DND-41 (cell line): ENCODE measurements around the gene COA1.
"Not testable (repeated sequence)": the region's sequence is repeated elsewhere in the genome, so short reads cannot be mapped to it uniquely, and the experiment has no call there.

Experiments
- ATAC-seq: fragments of 200-7000 bp; cut with Tn5 transposase; 3 replicates; pipeline ENCODE4 v1.9.1; 2021; ENCODE audit warnings: low read depth; ENCODE audit not compliant: insufficient read depth
- DNase-seq: peaks from one replicate; pipeline ENCODE4 v3.0.0-alpha.2; 2020
- H2AFZ ChIP-seq: 2 replicates; pipeline ENCODE4 v1.6.0; 2012; ENCODE audit warnings: low read depth, low read length
- H3K27ac ChIP-seq: 2 replicates; pipeline ENCODE4 v1.5.1; 2012; ENCODE audit warnings: low read length, inconsistent platforms
- H3K27me3 ChIP-seq: fragments of 200-600 bp; sonication (generic); 2 replicates; pipeline ENCODE4 v1.6.0; 2012; ENCODE audit warnings: low read length, mild to moderate bottlenecking, inconsistent platforms; ENCODE audit not compliant: insufficient read depth, poor library complexity
- H3K36me3 ChIP-seq: 2 replicates; pipeline ENCODE4 v1.5.1; 2012; ENCODE audit warnings: low read length, inconsistent platforms; ENCODE audit not compliant: insufficient read depth
- H3K4me1 ChIP-seq: 2 replicates; pipeline ENCODE4 v1.5.1; 2012; ENCODE audit warnings: mild to moderate bottlenecking, low read length; ENCODE audit not compliant: insufficient read depth
- H3K4me2 ChIP-seq: 2 replicates; pipeline ENCODE4 v1.6.0; 2012; ENCODE audit warnings: mild to moderate bottlenecking, moderate library complexity, low read length, inconsistent platforms; ENCODE audit not compliant: insufficient read depth
- H3K4me3 ChIP-seq, 2 experiments: fragments of 200-600 bp in 1 of 2; shearing (Covaris generic) in 1 of 2; 2 replicates each; pipeline ENCODE4 v1.5.1; 2012 to 2016; ENCODE audit warnings: inconsistent platforms in 2 of 2, low read length in 2 of 2, mild to moderate bottlenecking in 2 of 2, low read depth in 1 of 2, moderate library complexity in 1 of 2
- H3K79me2 ChIP-seq: 2 replicates; pipeline ENCODE4 v1.6.0; 2012; ENCODE audit warnings: low read length, inconsistent platforms; ENCODE audit not compliant: insufficient read depth
- H3K9ac ChIP-seq: 2 replicates; pipeline ENCODE4 v1.6.0; 2012; ENCODE audit warnings: low read depth, mild to moderate bottlenecking, inconsistent platforms, low read length, moderate library complexity
- H3K9me3 ChIP-seq: 2 replicates; pipeline ENCODE4 v1.5.1; 2012; ENCODE audit warnings: low read length, moderate library complexity, mild to moderate bottlenecking, inconsistent platforms; ENCODE audit not compliant: insufficient read depth, severe bottlenecking
- H4K20me1 ChIP-seq: 2 replicates; pipeline ENCODE4 v1.6.0; 2012; ENCODE audit warnings: low read length; ENCODE audit not compliant: insufficient read depth
- EZH2 ChIP-seq: IDR thresholded peaks from 3 replicates; pipeline ENCODE4 v1.6.1; 2012; ENCODE audit warnings: borderline replicate concordance, low read depth, mild to moderate bottlenecking, moderate library complexity, low read length, inconsistent platforms; ENCODE audit not compliant: severe bottlenecking
- TF ChIP-seq, protein P1 (sequence below): IDR thresholded peaks from 2 replicates; pipeline ENCODE4 v1.5.1; 2012; ENCODE audit warnings: borderline replicate concordance, low read length, moderate library complexity, mild to moderate bottlenecking; ENCODE audit not compliant: poor library complexity, severe bottlenecking; ENCODE audit errors: extremely low read depth

The COA1 gene

DNA sequence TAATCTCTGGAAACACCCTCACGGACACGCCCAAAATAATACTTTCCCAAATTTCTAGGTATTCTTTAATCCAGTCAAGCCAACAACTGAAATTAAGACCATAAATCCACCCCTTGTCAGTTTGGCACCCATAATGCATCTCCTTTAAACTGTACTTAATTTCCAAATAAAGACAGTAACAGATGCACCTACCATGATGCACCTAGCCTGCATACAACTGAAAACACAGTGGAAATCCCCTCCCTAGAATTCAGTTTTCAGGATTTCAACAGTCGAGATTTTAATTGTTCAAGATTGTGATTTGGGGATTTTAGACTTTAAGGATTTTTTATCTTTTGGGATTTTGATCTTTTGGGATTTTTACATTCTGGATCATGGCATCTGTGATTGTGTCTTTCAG lies 129.3 kb downstream of the COA1 start:
- TF ChIP-seq, protein P1, sequence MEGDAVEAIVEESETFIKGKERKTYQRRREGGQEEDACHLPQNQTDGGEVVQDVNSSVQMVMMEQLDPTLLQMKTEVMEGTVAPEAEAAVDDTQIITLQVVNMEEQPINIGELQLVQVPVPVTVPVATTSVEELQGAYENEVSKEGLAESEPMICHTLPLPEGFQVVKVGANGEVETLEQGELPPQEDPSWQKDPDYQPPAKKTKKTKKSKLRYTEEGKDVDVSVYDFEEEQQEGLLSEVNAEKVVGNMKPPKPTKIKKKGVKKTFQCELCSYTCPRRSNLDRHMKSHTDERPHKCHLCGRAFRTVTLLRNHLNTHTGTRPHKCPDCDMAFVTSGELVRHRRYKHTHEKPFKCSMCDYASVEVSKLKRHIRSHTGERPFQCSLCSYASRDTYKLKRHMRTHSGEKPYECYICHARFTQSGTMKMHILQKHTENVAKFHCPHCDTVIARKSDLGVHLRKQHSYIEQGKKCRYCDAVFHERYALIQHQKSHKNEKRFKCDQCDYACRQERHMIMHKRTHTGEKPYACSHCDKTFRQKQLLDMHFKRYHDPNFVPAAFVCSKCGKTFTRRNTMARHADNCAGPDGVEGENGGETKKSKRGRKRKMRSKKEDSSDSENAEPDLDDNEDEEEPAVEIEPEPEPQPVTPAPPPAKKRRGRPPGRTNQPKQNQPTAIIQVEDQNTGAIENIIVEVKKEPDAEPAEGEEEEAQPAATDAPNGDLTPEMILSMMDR = no peak
- TF ChIP-seq EZH2 = no peak
- Histone ChIP-seq H4K20me1 (peaks cover 63% of the 10 kb centered on the region), H3K4me1 (no peaks in the 10 kb centered on the region), H3K36me3 (peaks cover 96% of the 10 kb centered on the region), H3K9me3 (no peaks in the 10 kb centered on the region), H3K27me3 (no peaks in the 10 kb centered on the region), H3K9ac (no peak overlapping the region), H3K4me3 (no peak overlapping the region), H3K27ac (no peak overlapping the region), H3K4me2 (no peak overlapping the region), H2AFZ (no peak overlapping the region), H3K79me2 (peaks cover 100% of the 10 kb centered on the region)
- ATAC-seq (no peak), DNase-seq (no peak)

DNA sequence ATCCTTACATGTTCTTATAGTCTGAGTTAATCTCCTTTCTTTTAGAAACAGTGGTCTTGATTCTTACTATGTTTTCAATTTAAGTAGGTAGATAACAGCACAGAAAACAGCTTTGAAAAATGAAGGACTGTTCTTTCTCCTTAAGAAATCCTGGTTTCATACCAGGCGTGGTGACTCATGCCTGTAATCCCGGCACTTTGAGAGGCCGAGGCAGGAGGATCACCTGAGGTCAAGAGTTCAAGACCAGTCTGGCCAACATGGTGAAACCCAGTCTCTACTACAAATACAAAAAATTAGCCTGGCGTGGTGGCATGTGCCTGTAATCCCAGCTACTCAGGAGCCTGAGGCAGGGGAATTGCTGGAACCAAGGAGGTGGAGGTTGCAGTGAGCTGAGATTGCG lies 132.9 kb downstream of the COA1 start:
- Histone ChIP-seq H3K36me3 (peaks cover 73% of the 10 kb centered on the region), H3K4me1 (peaks cover 30% of the 10 kb centered on the region), H4K20me1 (peaks cover 63% of the 10 kb centered on the region), H3K79me2 (peaks cover 100% of the 10 kb centered on the region)
- H3K27ac ChIP-seq, H2AFZ ChIP-seq, H3K9ac ChIP-seq, H3K9me3 ChIP-seq, DNase-seq, H3K4me3 ChIP-seq, H3K27me3 ChIP-seq, H3K4me2 ChIP-seq, ATAC-seq: not testable (repeated sequence)

DNA sequence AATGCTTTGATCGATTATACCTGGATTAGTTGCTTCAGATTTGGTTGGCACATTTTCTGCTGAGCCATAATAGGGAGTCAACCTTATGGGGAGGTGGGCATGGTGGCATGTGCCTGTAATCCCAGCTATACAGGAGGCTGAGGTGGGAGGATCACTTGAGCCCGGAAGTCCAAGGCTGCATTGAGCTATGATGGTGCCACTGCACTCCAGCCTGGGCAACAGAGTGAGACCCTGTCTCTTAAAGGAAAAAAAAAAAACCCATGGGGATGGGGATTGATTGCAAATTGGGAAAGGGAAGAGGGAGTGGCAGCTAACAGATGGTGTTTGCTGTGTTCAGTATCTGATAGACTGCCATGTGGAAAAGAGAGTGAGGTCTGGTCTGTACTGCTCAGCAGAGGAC lies 135.3 kb downstream of the COA1 start:
- H2AFZ ChIP-seq = no peak overlapping the region
- peaks cover 52% of the 10 kb centered on the region for H3K4me1 ChIP-seq
- H4K20me1 ChIP-seq = peaks cover 75% of the 10 kb centered on the region
- H3K9me3 ChIP-seq = no peaks in the 10 kb centered on the region
- DNase-seq (no peak), ATAC-seq (no peak)
- H3K4me2 ChIP-seq = peak overlapping the region; percentile 1; the same call in 1 of the 2 replicates
- peaks cover 100% of the 10 kb centered on the region for H3K79me2 ChIP-seq
- peak overlapping the region; percentile 2; the same call in 1 of the 2 replicates for H3K27ac ChIP-seq
- H3K36me3 ChIP-seq = peaks cover 61% of the 10 kb centered on the region
- TF ChIP-seq, protein P1 = no peak
- TF ChIP-seq EZH2 = no peak
- H3K4me3 ChIP-seq = no peak overlapping the region
- no peak overlapping the region for H3K9ac ChIP-seq
- H3K27me3 ChIP-seq = no peaks in the 10 kb centered on the region

DNA sequence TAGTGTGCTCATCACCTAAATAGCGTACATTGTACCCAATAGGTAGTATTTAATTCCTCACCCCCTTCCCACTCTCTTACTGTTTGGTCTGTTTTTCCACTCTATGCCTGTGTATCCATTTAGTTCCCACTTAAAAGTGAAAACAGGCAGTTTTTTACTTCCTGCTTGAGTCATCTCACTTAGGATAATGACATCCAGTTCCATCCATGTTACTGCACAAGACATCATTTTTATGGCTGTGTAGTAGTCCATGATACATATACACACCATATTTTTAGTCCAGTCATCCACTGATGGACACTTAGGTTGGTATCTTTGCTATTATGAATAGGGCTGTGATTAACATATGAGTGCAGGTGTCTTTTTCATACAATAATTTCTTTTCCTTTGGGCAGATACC lies 136.3 kb downstream of the COA1 start:
- DNase-seq (no peak), ATAC-seq (no peak)
- H3K4me2 ChIP-seq = peak overlapping the region; percentile 24; the same call in 1 of the 2 replicates
- H3K9ac ChIP-seq = no peak overlapping the region
- peak overlapping the region; percentile 1; the same call in 1 of the 2 replicates for H3K27ac ChIP-seq
- H3K4me1 ChIP-seq = peaks cover 62% of the 10 kb centered on the region
- no peak for TF ChIP-seq EZH2
- TF ChIP-seq, protein P1 = no peak
- H3K36me3 ChIP-seq = peaks cover 61% of the 10 kb centered on the region
- no peak overlapping the region for H3K4me3 ChIP-seq
- peaks cover 100% of the 10 kb centered on the region for H3K79me2 ChIP-seq
- no peak overlapping the region for H2AFZ ChIP-seq
- H3K27me3 ChIP-seq = no peaks in the 10 kb centered on the region
- H4K20me1 ChIP-seq = peaks cover 84% of the 10 kb centered on the region
- no peaks in the 10 kb centered on the region for H3K9me3 ChIP-seq
